GM11168 (cell line): Measurements from ENCODE around the gene DXO.
"Not testable (repeated sequence)": the region's sequence is repeated elsewhere in the genome, so short reads cannot be mapped to it uniquely, and the experiment has no call there.

Source experiments
- in situ Hi-C: fragments of 300-500 bp; cut with MboI; formaldehyde crosslinking; loops from one replicate; pipeline ENCODE4 v1.12.0; 2022; ENCODE audit warnings: low sequenced_read_pairs; ENCODE audit not compliant: unreplicated experiment

Gene DXO

GRCh38 chr6:31971993-31972708, at the start of gene DXO:
DXO (minus strand) TSS chr6:31972138; CDS start chr6:31971675, 463 bp downstream.
- in situ Hi-C loops: no loop called here

DNA sequence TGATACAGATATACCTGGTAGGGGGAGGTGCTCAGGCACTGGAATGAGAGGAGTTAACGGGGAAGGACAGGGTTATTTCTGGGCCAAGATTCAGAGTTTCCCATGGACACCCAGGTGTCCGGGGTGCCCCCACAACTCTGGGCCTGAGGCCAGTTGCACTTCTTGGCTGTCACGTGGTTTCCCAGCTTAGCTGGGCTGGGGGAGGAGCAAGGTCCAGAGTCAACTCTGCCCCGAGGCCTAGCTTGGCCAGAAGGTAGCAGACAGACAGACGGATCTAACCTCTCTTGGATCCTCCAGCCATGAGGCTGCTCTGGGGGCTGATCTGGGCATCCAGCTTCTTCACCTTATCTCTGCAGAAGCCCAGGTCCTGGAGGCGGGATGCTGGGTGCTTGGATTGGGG, 42.6 kb upstream of the DXO start, which contains the start of gene C4B:
Gene C4B, plus strand, starts transcription at position 249 of the 400 bp plus-strand sequence. Its CDS starts 51 bp downstream, at position 300.
- in situ Hi-C loops: not testable (repeated sequence)

- in situ Hi-C loops: not testable (repeated sequence)
These were observed 41.8 kb upstream of the DXO start for GRCh38 chr6:32013738-32014137.

GRCh38 chr6:32012941-32013617, 41.1 kb upstream of the DXO start:
- in situ Hi-C loops: not testable (repeated sequence)

GRCh38 chr6:32010856-32011530, 39.1 kb upstream of the DXO start:
- in situ Hi-C loops: not testable (repeated sequence)

DNA sequence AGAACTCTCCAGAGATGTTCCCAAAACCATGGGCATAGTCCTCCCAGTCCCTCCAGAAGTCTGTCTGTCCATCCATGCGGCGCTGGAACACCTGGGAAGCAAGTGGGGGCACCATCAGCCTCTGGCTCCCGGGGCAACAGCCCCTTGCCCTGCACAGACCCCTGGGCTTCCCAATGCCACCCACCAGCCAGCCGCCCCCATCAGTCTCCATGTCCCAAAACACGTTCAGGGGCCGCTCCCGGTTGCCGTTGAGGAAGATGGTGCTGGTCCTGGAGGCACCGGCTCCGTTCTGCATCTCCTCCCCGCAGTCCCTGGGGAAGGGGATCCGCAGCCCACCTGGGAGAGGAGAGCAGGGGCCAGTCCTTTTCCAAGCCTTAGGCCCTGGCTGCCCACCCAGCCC, 37.6 kb upstream of the DXO start:
- in situ Hi-C loops: loop anchor here (5.0 kb wide), 1 partner anchor 33 kb away; no protein-coding TSS in a partner anchor

DNA sequence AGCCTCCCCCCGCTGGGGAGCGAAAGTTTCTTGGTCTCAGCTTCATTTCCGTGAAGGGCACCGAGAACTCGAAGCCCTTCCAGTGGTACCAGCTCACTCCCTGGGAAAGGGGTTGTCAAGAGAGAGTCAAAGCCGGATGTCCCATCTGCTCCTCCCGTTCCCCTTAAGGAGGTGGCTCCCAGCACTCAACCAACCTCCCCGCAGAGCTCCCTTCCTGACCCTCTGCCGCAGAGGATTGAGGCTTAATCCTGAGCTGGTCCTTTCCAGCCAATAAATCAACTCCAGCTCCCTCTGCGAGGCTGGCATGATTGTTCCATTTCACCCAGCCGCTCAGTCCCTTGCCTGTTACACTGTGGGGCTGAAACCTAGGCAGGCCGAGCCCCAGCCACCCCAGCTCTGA, 36.7 kb upstream of the DXO start:
- in situ Hi-C loops: loop anchor here (5.0 kb wide), 1 partner anchor 34 kb away; no protein-coding TSS in a partner anchor

- in situ Hi-C loops: loop anchor here (5.0 kb wide), 1 partner anchor 34 kb away; no protein-coding TSS in a partner anchor
These were observed 36.1 kb upstream of the DXO start for GRCh38 chr6:32008037-32008436.

DNA sequence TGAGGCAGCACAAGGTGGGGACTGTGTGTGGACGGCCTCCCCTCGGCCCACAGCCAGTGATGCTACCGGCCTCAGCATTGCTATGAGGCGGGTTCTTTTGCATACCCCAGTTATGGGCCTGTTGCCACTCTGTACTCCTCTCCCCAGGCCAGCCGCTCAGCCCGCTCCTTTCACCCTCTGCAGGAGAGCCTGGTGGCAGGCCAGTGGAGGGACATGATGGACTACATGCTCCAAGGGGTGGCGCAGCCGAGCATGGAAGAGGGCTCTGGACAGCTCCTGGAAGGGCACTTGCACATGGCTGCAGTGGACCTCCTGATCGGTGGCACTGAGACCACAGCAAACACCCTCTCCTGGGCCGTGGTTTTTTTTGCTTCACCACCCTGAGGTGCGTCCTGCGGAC, 35.1 kb upstream of the DXO start:
- in situ Hi-C loops: loop anchor here (5.0 kb wide), 1 partner anchor 35 kb away; no protein-coding TSS in a partner anchor

- in situ Hi-C loops: loop anchor here (5.0 kb wide), 1 partner anchor 36 kb away; no protein-coding TSS in a partner anchor
These were observed 34.1 kb upstream of the DXO start for GRCh38 chr6:32005991-32006529.

DNA sequence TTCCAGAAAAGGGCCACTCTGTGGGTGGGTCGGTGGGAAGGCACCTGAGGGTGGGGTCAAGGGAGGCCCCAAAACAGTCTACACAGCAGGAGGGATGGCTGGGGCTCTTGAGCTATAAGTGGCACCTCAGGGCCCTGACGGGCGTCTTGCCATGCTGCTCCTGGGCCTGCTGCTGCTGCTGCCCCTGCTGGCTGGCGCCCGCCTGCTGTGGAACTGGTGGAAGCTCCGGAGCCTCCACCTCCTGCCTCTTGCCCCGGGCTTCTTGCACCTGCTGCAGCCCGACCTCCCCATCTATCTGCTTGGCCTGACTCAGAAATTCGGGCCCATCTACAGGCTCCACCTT, 33.6 kb upstream of the DXO start:
- in situ Hi-C loops: loop anchor here (5.0 kb wide), 1 partner anchor 37 kb away; no protein-coding TSS in a partner anchor

DNA sequence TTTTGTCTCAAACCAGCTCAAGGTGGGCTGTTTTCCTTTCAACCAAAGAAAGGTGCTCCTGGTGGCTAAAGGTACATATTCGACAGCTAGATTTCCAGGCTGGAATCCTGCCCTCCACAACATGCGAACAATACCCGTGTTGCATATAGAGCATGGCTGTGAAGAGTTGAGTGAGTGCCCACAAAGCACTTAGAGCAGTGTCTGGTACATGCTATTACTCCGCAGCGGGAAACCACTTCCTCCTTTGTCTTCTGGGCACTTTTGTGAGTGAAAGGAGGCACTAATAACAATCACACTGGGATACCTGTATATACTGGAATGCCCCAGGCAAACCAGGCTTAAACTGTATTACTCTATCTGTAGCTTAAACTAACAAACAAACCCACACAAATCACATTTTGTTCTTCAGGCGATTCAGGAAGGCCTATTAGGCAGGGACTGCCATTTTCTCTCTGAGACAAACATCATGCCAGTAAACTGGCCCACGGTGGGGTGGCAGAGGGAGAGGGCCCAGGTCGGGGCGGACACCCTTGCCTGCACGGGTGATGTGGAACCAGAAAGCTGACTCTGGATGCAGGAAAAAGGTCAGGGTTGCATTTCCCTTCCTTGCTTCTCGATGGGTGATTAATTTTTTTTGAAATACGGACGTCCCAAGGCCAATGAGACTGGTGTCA, 33.1 kb upstream of the DXO start:
- in situ Hi-C loops: loop anchor here (5.0 kb wide), 1 partner anchor 37 kb away; no protein-coding TSS in a partner anchor

DNA sequence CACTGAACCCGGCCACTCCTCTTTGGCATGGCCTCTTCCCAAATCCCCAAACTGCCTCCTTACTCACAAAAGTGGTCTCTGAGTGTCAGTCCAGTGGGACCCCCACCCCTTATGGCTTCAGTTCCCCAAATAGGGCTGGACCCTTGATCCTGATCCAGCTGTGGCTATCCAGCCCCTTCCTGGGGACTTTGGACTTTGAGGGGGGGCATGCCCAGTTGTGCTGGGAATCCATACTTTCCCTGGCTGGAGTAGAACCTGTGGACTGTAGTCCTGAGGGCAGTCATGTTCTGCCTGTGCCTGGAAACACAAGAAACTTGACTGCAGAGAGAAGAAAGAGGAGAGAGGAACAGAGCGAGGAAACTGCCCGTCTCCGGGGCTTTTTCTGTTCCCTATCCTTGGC, 32.5 kb upstream of the DXO start:
- in situ Hi-C loops: not testable (repeated sequence)

DNA sequence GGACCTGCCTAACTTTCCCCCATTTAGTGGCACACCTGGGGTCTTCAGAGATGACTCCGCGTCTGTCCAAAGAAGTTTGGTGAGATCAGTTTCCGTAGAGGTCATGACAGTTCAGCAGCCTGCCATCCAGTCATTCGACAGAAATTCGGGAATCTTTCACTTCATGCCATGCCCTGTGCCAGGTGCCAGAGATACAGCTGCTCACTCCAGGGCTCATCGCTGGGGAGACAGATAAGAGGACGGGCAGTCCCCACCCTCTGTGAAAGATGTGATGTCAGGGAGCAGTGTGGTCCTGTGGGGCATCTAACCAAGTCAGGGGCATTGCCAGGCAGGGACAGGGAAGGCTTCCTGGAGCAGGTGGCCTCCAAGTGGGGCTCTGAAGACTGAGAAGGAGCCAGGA, 31.4 kb upstream of the DXO start:
- in situ Hi-C loops: not testable (repeated sequence)

- in situ Hi-C loops: not testable (repeated sequence)
These were observed 30.8 kb upstream of the DXO start for GRCh38 chr6:32002546-32003268.

- in situ Hi-C loops: not testable (repeated sequence)
These were observed 24.4 kb upstream of the DXO start for GRCh38 chr6:31996385-31996784.

GRCh38 chr6:31994421-31994820, 22.5 kb upstream of the DXO start:
- in situ Hi-C loops: not testable (repeated sequence)

DNA sequence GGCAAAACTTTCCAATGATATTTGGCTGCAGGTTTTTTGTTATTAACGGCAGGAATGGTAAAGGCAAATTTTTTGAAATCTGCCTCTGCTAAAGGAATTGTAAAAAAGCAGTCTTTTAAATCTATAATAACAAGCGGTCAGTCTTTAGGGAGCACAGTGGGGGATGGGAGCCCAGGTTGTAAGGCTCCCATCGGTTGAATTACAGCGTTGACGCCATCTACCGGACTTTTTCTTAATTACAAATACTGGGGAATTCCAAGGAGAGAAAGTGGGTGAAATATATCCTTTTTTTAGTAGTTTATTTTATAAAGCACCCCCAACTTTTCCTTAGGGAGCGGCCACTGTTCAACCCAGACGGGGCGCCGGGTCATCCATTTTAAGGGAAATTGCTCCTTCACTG, 17.4 kb upstream of the DXO start:
- in situ Hi-C loops: not testable (repeated sequence)

DNA sequence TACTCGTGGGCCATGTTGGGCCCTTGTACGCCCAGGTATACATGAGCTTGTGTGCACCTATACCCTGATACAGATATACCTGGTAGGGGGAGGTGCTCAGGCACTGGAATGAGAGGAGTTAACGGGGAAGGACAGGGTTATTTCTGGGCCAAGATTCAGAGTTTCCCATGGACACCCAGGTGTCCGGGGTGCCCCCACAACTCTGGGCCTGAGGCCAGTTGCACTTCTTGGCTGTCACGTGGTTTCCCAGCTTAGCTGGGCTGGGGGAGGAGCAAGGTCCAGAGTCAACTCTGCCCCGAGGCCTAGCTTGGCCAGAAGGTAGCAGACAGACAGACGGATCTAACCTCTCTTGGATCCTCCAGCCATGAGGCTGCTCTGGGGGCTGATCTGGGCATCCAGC, 9.8 kb upstream of the DXO start, which contains the start of gene C4A:
Gene C4A, plus strand, starts transcription at position 314 of the 400 bp plus-strand sequence. Its CDS starts 51 bp downstream, at position 365.
- in situ Hi-C loops: not testable (repeated sequence)
